CD14-positive monocyte (primary cell): ENCODE data around the gene DAPK2. TPM values are rescaled to one million over a fixed set of nuclear protein-coding genes. Genes with fewer than 3 reads are reported as not detected.

ENCODE experiments used
- DNase-seq, 3 donors: peaks; one replicate each; pipeline ENCODE4 v3.0.0-alpha.2; 2011 to 2022
- H2AFZ ChIP-seq: 2 replicates; pipeline ENCODE4 v1.6.0; 2012; ENCODE audit warnings: mild to moderate bottlenecking, low read depth, low read length, inconsistent platforms; ENCODE audit not compliant: insufficient read depth, poor library complexity, severe bottlenecking
- H3K27ac ChIP-seq, 2 donors: 1 replicate in 1 of 2; 2 replicates in 1 of 2; pipeline ENCODE4 v1.5.1; 2012 to 2013; ENCODE audit warnings: low read length in 2 of 2, control low read depth in 1 of 2, inconsistent platforms in 1 of 2, low read depth in 1 of 2, mild to moderate bottlenecking in 1 of 2
- H3K27me3 ChIP-seq, 2 donors: one replicate each; pipeline versions ENCODE4 v1.6.0 to v1.6.1; 2011 to 2013; ENCODE audit warnings: low read length in 2 of 2; ENCODE audit not compliant: control insufficient read depth in 2 of 2, insufficient read depth in 2 of 2
- H3K36me3 ChIP-seq, 2 donors: replicated peaks in 1 of 2; 1 replicate in 1 of 2; 2 replicates in 1 of 2; pipeline versions ENCODE4 v1.5.1 to v1.6.1; 2012 to 2013; ENCODE audit warnings: low read length in 2 of 2, control low read depth in 1 of 2, inconsistent platforms in 1 of 2, mild to moderate bottlenecking in 1 of 2; ENCODE audit not compliant: insufficient read depth in 2 of 2, control insufficient read depth in 1 of 2
- H3K4me1 ChIP-seq, 2 donors: 1 replicate in 1 of 2; 2 replicates in 1 of 2; pipeline versions ENCODE4 v1.5.1 to v1.6.1; 2012 to 2013; ENCODE audit warnings: low read length in 2 of 2, control low read depth in 1 of 2, inconsistent platforms in 1 of 2, mild to moderate bottlenecking in 1 of 2, moderate library complexity in 1 of 2; ENCODE audit not compliant: insufficient read depth in 2 of 2, control insufficient read depth in 1 of 2
- H3K4me2 ChIP-seq: replicated peaks from 2 replicates; pipeline ENCODE3; 2012; ENCODE audit warnings: low read length, moderate library complexity, mild to moderate bottlenecking; ENCODE audit not compliant: poor library complexity, severe bottlenecking; ENCODE audit errors: extremely low read depth
- H3K4me3 ChIP-seq, 3 experiments: fragments of 200-600 bp in 1 of 3; sonication (generic) in 1 of 3; replicated peaks in 1 of 3; 1 replicate in 2 of 3; 2 replicates in 1 of 3; pipeline ENCODE4 v1.5.1; 2011 to 2013; ENCODE audit warnings: low read length in 3 of 3, mild to moderate bottlenecking in 3 of 3, control low read depth in 2 of 3, low read depth in 2 of 3, inconsistent platforms in 1 of 3, moderate library complexity in 1 of 3
- H3K79me2 ChIP-seq: 2 replicates; pipeline ENCODE4 v1.6.0; 2012; ENCODE audit warnings: mild to moderate bottlenecking, control low read depth, inconsistent platforms, low read length, moderate library complexity; ENCODE audit not compliant: insufficient read depth
- H3K9ac ChIP-seq: 2 replicates; pipeline ENCODE4 v1.6.0; 2017; ENCODE audit warnings: low read length, mild to moderate bottlenecking; ENCODE audit not compliant: insufficient read depth, poor library complexity, severe bottlenecking
- H3K9me3 ChIP-seq, 2 donors: replicated peaks in 1 of 2; 1 replicate in 1 of 2; 2 replicates in 1 of 2; pipeline versions ENCODE4 v1.5.1 to v1.6.1; 2012 to 2013; ENCODE audit warnings: low read length in 2 of 2, control low read depth in 1 of 2; ENCODE audit not compliant: control insufficient read depth in 1 of 2, insufficient read depth in 1 of 2
- H4K20me1 ChIP-seq: 2 replicates; pipeline ENCODE4 v1.6.0; 2012; ENCODE audit warnings: mild to moderate bottlenecking, low read length, control low read depth, moderate library complexity; ENCODE audit not compliant: insufficient read depth
- H3K27ac Mint-ChIP-seq, 7 donors: one replicate each; pipeline ENCODE4 v1.8.0; 2020; ENCODE audit warnings: mild to moderate bottlenecking in 7 of 7, mixed read lengths in 7 of 7, moderate library complexity in 6 of 7, inconsistent platforms in 2 of 7
- H3K27me3 Mint-ChIP-seq, 3 donors: one replicate each; pipeline ENCODE4 v1.8.0; 2021 to 2022; ENCODE audit warnings: low read depth in 3 of 3, mild to moderate bottlenecking in 3 of 3, mixed read lengths in 3 of 3, moderate library complexity in 3 of 3, inconsistent platforms in 1 of 3
- H3K36me3 Mint-ChIP-seq, 2 donors: one replicate each; pipeline ENCODE4 v1.8.0; 2020; ENCODE audit warnings: mixed read lengths in 2 of 2, inconsistent platforms in 1 of 2, mild to moderate bottlenecking in 1 of 2
- H3K4me1 Mint-ChIP-seq: one replicate; pipeline ENCODE4 v1.8.0; 2020; ENCODE audit warnings: mild to moderate bottlenecking, mixed read lengths
- H3K4me3 Mint-ChIP-seq, 2 donors: one replicate each; pipeline ENCODE4 v1.8.0; 2020; ENCODE audit warnings: mild to moderate bottlenecking in 2 of 2, mixed read lengths in 2 of 2, moderate library complexity in 1 of 2
- H3K9me3 Mint-ChIP-seq, 7 donors: one replicate each; pipeline ENCODE4 v1.8.0; 2020 to 2022; ENCODE audit warnings: mixed read lengths in 7 of 7, mild to moderate bottlenecking in 6 of 7, moderate library complexity in 6 of 7, inconsistent platforms in 2 of 7
- WGBS: methylation state at CpG from one replicate; pipeline ENCODE4 v1.1.5; 2013; ENCODE audit warnings: missing lambda C conversion rate; ENCODE audit not compliant: insufficient coverage; 5-methylcytosine and 5-hydroxymethylcytosine counted together
- intact Hi-C, 2 donors: fragments of 100-400 bp; cut with micrococcal nuclease; formaldehyde crosslinking; loops; one replicate each; pipeline versions ENCODE4 v1.15.0 to v1.15.1; 2023
- polyA plus RNA-seq, 3 donors: library from polyadenylated mRNA; depleted of rRNA in 1 of 3; unstranded in 2 of 3; stranded (reverse) in 1 of 3; fragments of 300-500 nt in 2 of 3; fragments of >200 nt in 1 of 3; fragmentation: Illumina TruSeq in 2 of 3; gene quantifications; 1 replicate in 2 of 3; 2 replicates in 1 of 3; pipeline ENCODE4 v1.2.3, GENCODE V29; 2012 to 2021
- TF ChIP-seq, protein P1 (sequence below): fragments of 200-600 bp; IDR thresholded peaks from one replicate; pipeline ENCODE4 v1.8.0; 2022; ENCODE audit warnings: antibody characterized with exemption, mild to moderate bottlenecking

The DAPK2 gene
- polyA plus RNA-seq, 3 donors = 0.59 to 4.1 (median 2.1) TPM

DNA sequence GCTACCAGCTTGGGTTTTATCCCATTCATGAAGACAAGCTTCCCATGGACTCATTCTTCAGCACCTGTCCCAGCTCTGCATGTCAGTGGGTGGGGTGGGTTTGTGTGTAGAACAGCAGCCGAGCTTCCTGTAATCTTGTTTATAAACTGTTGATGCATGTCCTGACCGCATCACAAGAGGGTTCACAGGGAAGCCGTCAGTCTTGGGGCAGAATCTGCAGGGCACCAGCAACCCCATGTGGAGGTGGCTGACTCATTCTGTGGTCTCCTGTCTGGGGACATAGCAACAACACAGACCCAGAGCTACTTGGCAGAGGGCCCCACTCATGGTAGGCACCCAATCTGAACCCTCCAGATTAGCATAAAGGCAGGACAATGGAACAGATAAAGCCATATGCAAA is 35.6 kb downstream of the DAPK2 start:
- H3K9ac ChIP-seq = no peak overlapping the region
- H3K4me1 Mint-ChIP-seq = peaks cover 17% of the 10 kb centered on the region
- peak overlapping the region; percentile 26 for H2AFZ ChIP-seq
- H3K4me2 ChIP-seq = no peak overlapping the region
- no peaks in the 10 kb centered on the region for H3K27me3 ChIP-seq
- no peaks in the 10 kb centered on the region for H3K79me2 ChIP-seq
- no peak overlapping the region for H3K4me3 ChIP-seq
- peak; percentile 68 to 71 (median 69) for DNase-seq
- peaks cover 0 to 2% (median 1%) of the 10 kb centered on the region in 3 donors for H3K27me3 Mint-ChIP-seq
- no peaks in the 10 kb centered on the region for H3K9me3 ChIP-seq
- WGBS = 5% methylated on average over 3 of the region's 3 CpGs
- TF ChIP-seq, protein P1, sequence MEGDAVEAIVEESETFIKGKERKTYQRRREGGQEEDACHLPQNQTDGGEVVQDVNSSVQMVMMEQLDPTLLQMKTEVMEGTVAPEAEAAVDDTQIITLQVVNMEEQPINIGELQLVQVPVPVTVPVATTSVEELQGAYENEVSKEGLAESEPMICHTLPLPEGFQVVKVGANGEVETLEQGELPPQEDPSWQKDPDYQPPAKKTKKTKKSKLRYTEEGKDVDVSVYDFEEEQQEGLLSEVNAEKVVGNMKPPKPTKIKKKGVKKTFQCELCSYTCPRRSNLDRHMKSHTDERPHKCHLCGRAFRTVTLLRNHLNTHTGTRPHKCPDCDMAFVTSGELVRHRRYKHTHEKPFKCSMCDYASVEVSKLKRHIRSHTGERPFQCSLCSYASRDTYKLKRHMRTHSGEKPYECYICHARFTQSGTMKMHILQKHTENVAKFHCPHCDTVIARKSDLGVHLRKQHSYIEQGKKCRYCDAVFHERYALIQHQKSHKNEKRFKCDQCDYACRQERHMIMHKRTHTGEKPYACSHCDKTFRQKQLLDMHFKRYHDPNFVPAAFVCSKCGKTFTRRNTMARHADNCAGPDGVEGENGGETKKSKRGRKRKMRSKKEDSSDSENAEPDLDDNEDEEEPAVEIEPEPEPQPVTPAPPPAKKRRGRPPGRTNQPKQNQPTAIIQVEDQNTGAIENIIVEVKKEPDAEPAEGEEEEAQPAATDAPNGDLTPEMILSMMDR = no peak
- no peak overlapping the region for H3K4me3 Mint-ChIP-seq
- intact Hi-C loops = no loop called here
- peaks cover 0 to 2% (median 0%) of the 10 kb centered on the region in 7 donors for H3K9me3 Mint-ChIP-seq
- peaks cover 7 to 18% of the 10 kb centered on the region in 2 donors for H3K4me1 ChIP-seq
- no peak overlapping the region for H3K27ac ChIP-seq
- H3K27ac Mint-ChIP-seq = peak overlapping the region in 5 of 7 donors; percentile 51 to 89 (median 75)
- no peaks in the 10 kb centered on the region for H4K20me1 ChIP-seq
- no peaks in the 10 kb centered on the region for H3K36me3 ChIP-seq
- H3K36me3 Mint-ChIP-seq = no peaks in the 10 kb centered on the region

DNA sequence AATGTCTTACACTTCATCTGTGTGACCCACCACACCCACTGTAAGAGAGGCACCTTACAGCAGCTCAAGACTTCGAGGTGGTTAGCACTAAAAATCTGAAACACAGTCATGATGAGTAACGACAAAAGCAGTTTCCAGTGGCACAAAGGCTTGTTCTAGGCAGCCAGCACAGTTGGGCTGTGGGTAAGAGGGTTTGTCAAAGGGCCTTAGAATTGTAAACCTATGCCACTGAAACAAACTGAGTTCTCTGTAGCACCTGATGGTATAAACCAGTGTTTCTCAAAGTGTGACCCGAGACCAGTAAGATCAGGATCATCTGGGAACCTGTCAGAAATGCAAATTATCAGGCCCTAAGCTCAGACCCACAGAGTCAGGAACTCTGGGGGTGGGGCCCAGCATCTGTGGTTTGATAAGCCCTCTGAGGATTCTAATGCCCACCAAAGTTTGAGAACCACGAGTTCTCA is 36.5 kb downstream of the DAPK2 start:
- TF ChIP-seq, protein P1 = no peak
- Histone ChIP-seq H4K20me1 (no peaks in the 10 kb centered on the region), H3K27ac (no peak overlapping the region), H3K9me3 (no peaks in the 10 kb centered on the region), H3K9ac (no peak overlapping the region), H3K4me2 (no peak overlapping the region), H3K79me2 (no peaks in the 10 kb centered on the region), H3K4me1 (peaks cover 7 to 18% of the 10 kb centered on the region in 2 donors), H2AFZ (no peak overlapping the region), H3K27me3 (no peaks in the 10 kb centered on the region), H3K36me3 (no peaks in the 10 kb centered on the region), H3K4me3 (no peak overlapping the region)
- H3K9me3 Mint-ChIP-seq = peaks cover 0 to 2% (median 0%) of the 10 kb centered on the region in 7 donors
- peaks cover 0 to 4% (median 1%) of the 10 kb centered on the region in 3 donors for H3K27me3 Mint-ChIP-seq
- no peaks in the 10 kb centered on the region for H3K36me3 Mint-ChIP-seq
- no peak overlapping the region for H3K4me3 Mint-ChIP-seq
- DNase-seq = no peak
- 60% methylated on average over 3 of the region's 4 CpGs for WGBS
- H3K27ac Mint-ChIP-seq = peak overlapping the region in 1 of 7 donors; percentile 58
- intact Hi-C loops = no loop called here
- H3K4me1 Mint-ChIP-seq = peaks cover 18% of the 10 kb centered on the region
